NCI-H1436 treated with DMSO at 0.1 percent for 48 hours (cell line): ENCODE data around the gene ZBTB46.
"Not testable (repeated sequence)": the region's sequence is repeated elsewhere in the genome, so short reads cannot be mapped to it uniquely, and the experiment has no call there.

Experiments
- DNase-seq: peaks from one replicate; lab custom pipeline; 2025; lab: John Stamatoyannopoulos, UW

ZBTB46 gene

DNA sequence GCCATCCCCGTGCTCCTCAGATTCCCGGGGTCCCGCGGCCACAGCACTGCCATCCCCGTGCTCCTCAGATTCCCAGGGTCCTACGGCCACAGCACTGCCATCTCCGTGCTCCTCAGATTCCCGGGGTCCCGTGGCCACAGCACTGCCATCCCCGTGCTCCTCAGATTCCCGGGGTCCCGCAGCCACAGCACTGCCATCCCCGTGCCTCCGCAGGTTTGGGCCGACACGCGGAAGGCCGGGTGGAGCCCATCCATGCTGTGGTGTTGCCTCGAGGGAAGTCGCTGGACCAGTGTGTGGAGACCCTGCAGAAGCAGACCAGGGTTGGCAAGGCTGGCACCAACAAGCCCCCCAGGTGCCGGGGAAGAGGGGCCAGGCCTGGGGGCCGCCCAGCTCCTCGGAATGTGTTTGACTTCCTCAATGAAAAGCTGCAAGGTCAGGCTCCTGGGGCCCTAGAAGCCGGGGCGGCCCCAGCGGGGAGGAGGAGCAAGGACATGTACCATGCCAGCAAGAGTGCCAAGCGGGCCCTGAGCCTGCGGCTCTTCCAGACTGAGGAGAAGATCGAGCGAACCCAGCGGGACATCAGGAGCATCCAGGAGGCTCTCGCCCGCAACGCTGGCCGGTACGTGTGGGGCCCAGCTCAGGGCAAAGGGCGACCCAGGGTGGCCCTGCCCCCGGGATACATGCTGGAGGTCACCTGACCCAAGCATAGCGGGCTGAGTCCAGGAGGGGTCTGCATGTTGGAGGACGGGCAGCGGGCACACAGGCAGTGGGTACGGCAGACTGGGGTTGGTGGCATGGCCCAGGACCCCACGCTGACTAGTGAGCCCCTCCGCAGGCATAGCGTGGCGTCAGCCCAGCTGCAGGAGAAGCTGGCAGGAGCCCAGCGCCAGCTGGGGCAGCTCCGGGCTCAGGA lies 95.9 kb downstream of the ZBTB46 start:
- DNase-seq, result no peak

- no peak for DNase-seq
Observed at GRCh38 chr20:63734111-63734945, 96.7 kb downstream of the ZBTB46 start.

DNA sequence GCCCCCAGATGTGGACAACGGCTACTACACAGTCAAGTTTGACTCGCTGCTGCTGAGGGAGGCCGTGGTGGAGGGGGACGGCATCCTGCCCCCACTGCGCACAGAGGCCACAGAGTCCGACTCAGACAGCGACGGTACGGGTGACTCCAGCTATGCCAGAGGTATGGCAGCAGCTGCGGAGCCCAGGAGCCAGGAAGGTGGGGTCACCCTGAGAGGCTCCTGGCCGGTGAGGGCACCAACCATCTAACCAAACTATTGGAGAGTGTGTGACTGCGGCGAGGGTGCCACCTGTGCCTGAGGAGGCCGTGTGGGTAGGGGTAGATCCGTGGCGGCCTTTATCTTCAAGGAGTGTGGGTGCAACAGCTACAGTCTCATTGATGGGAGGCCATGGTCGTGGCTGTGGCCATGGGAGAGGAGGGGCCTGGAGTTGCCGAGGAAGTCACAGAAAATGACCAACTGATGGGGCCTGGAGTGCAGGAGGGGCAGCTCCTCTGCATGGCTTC lies 97.4 kb downstream of the ZBTB46 start:
- DNase-seq, result no peak

GRCh38 chr20:63733117-63733516 lies 97.9 kb downstream of the ZBTB46 start:
- no peak for DNase-seq

GRCh38 chr20:63732118-63733095 lies 98.7 kb downstream of the ZBTB46 start:
- DNase-seq, result no peak

DNA sequence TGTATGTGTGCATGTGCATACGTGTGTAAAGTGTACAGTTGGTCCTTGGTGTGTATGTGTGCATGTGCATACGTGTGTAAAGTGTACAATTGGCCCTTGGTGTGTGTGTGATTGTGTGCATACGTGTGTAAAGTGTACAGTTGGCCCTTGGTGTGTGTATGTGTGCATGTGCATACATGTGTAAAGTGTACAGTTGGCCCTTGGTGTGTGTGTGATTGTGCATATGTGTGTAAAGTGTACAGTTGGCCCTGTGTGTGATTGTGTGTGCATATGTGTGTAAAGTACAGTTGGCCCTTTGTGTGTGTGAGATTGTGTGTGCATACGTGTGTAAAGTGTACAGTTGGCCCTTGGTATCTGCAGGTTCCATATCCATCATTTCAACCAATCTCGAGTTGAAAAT lies 99.7 kb downstream of the ZBTB46 start:
- no peak for DNase-seq

GRCh38 chr20:63730189-63730733 lies 100.8 kb downstream of the ZBTB46 start:
- DNase-seq, result not testable (repeated sequence)

- DNase-seq, result not testable (repeated sequence)
Observed at GRCh38 chr20:63722967-63723622, 108.0 kb downstream of the ZBTB46 start.

DNA sequence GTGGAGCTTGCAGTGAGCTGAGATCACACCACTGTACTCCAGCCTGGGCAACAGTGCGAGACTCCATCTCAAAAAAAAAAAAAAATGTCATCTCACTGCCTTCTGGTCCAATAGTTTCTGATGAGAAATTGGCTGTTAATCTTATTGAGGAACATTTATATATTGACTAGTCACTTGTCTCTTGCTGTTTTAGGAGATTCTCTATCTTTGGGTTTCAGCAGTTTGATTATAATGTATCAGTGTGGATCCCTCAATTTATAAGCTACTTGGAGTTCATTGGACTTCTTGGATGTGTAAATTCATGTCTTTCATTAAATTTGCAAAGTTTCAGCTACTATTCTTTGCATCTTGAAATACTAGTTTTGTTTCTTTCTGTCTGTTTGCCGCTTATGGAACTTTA lies 112.1 kb downstream of the ZBTB46 start:
- DNase-seq, result no peak

GRCh38 chr20:63714858-63715257 lies 116.2 kb downstream of the ZBTB46 start:
- no peak for DNase-seq

DNA sequence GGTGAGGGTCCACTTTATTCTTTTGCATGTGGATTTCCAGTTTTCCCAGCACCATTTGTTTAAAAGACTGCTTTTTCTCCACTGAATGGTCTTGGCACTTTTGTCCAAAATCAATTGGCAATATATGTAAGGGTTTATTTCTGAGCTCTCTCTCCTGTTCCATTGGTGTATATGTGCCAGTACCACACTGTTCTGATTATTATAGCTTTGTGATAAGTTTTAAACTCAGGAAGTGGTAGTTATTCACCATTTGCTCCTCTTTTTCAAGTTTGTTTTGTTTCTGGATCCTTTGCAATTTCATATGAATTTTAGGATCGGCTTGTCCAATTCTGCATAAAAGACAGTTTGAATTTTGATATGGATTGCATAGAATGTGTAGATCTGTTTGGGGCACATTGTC lies 118.9 kb downstream of the ZBTB46 start:
- no peak for DNase-seq

DNA sequence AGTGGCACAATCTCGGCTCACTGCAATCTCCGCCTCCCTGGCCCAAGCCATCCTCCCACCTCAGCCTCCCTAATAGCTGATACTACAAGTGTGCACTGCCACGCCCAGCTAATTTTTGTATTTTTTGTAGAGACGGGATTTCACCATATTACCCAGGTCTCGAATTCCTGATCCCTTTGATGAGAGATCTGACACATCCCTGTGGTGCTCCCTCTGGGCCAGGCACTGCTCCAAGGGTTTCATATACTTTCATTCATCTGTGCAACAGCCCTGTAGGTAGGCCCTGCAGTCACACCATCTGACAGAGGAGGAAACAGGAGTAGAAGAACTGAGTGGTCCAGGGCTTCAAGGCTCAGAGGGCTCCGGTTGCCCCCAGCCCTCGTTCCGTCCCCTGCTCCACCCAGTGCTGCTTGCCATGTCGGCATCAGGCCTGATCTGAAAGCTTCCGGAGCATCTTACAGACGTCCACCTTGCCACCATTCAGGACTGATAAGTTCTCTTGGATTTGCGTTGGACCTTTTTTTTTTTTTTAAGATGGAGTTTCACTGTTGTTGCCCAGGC lies 119.9 kb downstream of the ZBTB46 start:
- no peak for DNase-seq

- no peak for DNase-seq
Observed at GRCh38 chr20:63709149-63709527, 121.9 kb downstream of the ZBTB46 start.

DNA sequence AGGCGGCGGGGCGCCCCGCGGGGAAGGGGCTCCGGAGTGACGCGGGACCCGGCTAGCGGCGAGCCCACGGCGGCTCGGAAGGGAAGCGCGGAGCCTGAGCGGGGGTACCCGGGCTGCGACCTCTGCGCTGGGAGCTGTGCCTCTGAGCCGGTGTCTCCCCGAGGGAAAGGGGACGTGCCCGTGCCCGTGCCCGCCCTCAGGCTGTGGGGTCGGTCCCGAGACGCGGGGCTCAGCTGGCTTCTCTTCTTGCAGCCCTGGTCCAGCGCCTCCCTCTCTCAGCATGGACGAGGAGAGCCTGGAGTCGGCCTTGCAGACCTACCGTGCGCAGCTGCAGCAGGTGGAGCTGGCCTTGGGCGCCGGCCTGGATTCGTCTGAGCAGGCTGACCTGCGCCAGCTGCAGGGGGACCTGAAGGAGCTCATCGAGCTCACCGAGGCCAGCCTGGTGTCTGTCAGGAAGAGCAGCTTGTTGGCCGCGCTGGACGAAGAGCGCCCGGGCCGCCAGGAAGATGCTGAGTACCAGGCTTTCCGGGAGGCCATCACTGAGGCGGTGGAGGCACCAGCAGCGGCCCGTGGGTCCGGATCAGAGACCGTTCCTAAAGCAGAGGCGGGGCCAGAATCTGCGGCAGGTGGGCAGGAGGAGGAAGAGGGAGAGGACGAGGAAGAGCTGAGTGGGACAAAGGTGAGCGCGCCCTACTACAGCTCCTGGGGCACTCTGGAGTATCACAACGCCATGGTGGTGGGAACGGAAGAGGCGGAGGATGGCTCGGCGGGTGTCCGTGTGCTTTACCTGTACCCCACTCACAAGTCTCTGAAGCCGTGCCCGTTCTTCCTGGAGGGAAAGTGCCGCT lies 122.5 kb downstream of the ZBTB46 start:
- DNase-seq, result no peak

DNA sequence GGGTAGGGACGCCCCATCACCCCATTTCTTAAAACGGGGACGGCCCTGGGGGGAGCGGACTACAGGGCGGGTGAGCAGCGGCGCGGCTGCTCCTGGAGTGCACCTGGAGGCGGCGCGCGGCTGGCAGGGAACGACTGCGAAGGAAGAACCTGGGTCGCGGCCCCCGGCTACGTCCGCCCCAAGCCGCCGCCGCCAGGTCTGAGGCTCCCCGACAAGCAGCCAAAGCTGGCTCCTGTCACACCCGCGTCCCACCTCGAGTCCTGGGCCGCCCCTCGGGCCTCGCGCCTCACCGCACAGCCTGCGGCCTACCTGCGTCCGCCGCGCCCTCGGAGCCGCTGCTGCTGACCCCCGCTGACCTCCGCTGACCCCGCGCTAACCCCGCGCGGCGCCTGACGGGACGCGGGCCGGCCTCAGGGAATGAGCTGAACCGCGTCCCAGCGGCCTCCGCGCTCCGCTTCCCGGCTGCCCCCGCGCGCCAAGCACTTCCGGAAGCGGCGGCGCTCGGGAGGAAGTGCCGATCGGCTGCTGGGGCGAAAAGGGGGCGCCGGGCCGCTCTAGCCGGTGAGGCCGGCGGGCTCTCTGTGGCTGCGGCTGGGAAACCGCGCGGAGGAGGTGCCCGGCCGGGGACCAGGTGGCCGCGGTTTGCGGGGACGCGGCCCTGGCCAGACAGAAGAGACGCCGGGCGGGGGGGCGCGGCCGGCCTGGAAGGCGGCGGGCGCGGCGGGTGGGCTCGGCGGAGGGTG lies 123.3 kb downstream of the ZBTB46 start, which contains the start of the genes ARFRP1 and ZGPAT:
ARFRP1 (minus strand) TSS at position 419 of the 743 bp plus-strand sequence. CDS start 885 bp downstream, outside the sequence.
ZGPAT (plus strand) TSS at position 482 of the 743 bp plus-strand sequence. CDS start 542 bp downstream, outside the sequence.
- DNase-seq, result peak; percentile 6

DNA sequence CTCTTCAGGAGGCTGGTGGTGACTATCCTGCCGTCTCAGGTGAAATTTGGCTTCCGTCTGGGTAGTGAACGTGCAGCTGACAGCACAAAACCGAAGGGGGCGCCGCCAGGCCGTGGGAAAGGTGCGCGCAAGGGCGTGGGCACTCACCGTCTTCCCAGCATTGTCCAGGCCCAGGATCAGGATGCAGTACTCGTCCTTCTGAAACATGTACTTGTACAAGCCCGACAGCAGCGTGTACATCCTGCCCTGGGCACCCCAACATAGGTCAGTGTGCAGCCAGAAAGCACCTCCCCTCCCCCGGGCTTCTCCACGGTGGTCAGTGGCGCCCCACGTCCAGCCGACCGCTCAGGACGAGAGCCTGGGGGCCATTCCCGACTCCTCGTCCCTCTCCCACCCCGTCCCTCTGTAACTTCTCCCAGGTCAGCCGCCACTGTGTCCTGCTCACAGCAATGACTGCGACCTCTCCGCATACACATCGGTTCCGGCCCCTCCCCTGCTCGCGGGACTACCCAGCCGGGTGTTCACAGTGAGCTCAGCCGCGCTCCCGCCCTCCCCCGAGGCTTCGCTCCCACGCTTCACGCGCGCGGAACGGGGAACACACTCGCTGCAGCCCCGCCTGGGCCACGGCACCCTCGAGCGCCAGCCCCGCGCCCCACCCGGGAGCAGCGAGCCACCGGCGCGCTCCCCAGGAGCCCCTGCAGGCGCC lies 124.1 kb downstream of the ZBTB46 start:
- DNase-seq, result no peak

GRCh38 chr20:63706027-63706695 lies 124.9 kb downstream of the ZBTB46 start:
- DNase-seq, result no peak
